Pancreas (tissue), 10 donors: ENCODE measurements around the gene EVA1A. TPM values are rescaled to one million over a fixed set of nuclear protein-coding genes. Genes with fewer than 3 reads are reported as not detected.

ENCODE experiments used
- ATAC-seq, 4 donors: fragments of 200-7000 bp; cut with Tn5 transposase; one replicate each; pipeline versions ENCODE4 v1.8.0 to v1.9.1; 2020; ENCODE audit warnings: mild to moderate bottlenecking in 4 of 4, moderate library complexity in 4 of 4
- DNase-seq, 6 donors: peaks; one replicate each; pipeline ENCODE4 v3.0.0-alpha.2; 2020
- FAIRE-seq: peaks from 2 replicates; lab custom pipeline; 2012; peaks lifted over from hg19 to GRCh38; lab: Jason Lieb, UNC
- H3K27ac ChIP-seq, 4 donors: fragments of 200-600 bp; sonication (generic); 1 replicate in 3 of 4; 2 replicates in 1 of 4; pipeline versions ENCODE4 v1.5.0 to v1.8.0; 2020
- H3K27me3 ChIP-seq, 4 donors: fragments of 200-600 bp; one replicate each; pipeline ENCODE4 v1.8.0; 2021
- H3K36me3 ChIP-seq, 3 donors: fragments of 200-600 bp; sonication (generic) in 1 of 3; one replicate each; pipeline versions ENCODE4 v1.5.0 to v1.8.0; 2020 to 2021
- H3K4me1 ChIP-seq, 3 donors: fragments of 200-600 bp; one replicate each; pipeline ENCODE4 v1.8.0; 2021
- H3K4me3 ChIP-seq, 4 donors: fragments of 200-600 bp; sonication (generic) in 2 of 4; one replicate each; pipeline versions ENCODE4 v1.5.0 to v1.8.0; 2020 to 2021
- H3K9me3 ChIP-seq, 4 donors: fragments of 200-600 bp; one replicate each; pipeline ENCODE4 v1.8.0; 2021
- WGBS, 2 donors: extraction: QIAGEN DNeasy Blood & Tissue Kit; methylation state at CpG; one replicate each; pipeline ENCODE4 v1.1.7; 2013; 5-methylcytosine and 5-hydroxymethylcytosine counted together
- intact Hi-C, 3 donors: fragments of 100-400 bp; cut with DNase I; formaldehyde crosslinking; loops; one replicate each; pipeline versions ENCODE4 v1.11.1 to v1.14.2; 2022
- polyA plus RNA-seq, 2 donors: library from polyadenylated mRNA; stranded (reverse); fragments of 200-250 nt; gene quantifications; one replicate each; pipeline ENCODE4 v1.2.3, GENCODE V29; 2013
- total RNA-seq, 6 donors: library from RNA; stranded (reverse); fragmentation: NEBNext Ultra II Directional in 4 of 6; extraction: Animal tissue kit (Norgen Biotek cat#: 25700) in 4 of 6; gene quantifications; one replicate each; pipeline versions ENCODE4 v1.2.1 to v1.2.4, GENCODE V29; 2021 to 2023
- TF ChIP-seq, protein P1 (sequence below), 4 donors: fragments of 200-600 bp; sonication (generic) in 3 of 4; IDR thresholded peaks; one replicate each; pipeline versions ENCODE4 v1.5.0 to v1.8.0; 2021; ENCODE audit warnings: antibody characterized with exemption in 4 of 4
- donor health status: healthy with polysubstance abuse.
- donor health status: DM: no; HTN: no; CAD: no; lungs with moderate emphysema.
- donor health status: DM: no; HTN: no; CAD: no.
- donor health status: control.
- donor health status: control.
- donor health status: Bipolar disorder and iron deficiency.
- donor health status: DM: yes; HTN: yes; CAD: no.
- donor health status: DM: no; HTN: no; CAD: no.
- donor health status: DM: no; HTN: no; CAD: no.
- donor health status: DM: yes; HTN: yes; CAD: no.

The EVA1A gene
- total and polyA plus RNA-seq, 8 donors = 16.1 to 36.8 (median 22.4) TPM

DNA sequence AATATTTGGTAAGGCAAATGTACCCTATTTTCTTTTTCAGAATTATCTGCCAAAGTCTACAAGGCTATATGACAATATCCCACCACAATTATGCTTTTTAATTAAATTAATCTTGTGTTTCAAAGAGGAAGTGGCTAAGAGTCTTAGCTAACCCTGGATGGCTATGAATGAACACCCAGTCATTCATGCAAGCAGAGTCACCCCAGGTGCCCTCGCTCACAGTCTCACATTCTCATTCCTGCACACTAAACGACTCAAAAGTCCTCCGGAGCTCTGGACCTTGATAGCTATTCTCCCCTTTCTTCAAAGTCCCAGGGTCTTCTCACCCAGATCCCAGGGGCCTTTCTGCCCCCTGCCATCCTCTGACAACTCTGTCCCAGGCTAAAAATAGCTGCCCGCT lies 43.7 kb upstream of the EVA1A start:
- no peak for DNase-seq
- no peak for ATAC-seq
- H3K36me3 ChIP-seq = no peaks in the 10 kb centered on the region
- intact Hi-C loops = no loop called here
- TF ChIP-seq, protein P1, sequence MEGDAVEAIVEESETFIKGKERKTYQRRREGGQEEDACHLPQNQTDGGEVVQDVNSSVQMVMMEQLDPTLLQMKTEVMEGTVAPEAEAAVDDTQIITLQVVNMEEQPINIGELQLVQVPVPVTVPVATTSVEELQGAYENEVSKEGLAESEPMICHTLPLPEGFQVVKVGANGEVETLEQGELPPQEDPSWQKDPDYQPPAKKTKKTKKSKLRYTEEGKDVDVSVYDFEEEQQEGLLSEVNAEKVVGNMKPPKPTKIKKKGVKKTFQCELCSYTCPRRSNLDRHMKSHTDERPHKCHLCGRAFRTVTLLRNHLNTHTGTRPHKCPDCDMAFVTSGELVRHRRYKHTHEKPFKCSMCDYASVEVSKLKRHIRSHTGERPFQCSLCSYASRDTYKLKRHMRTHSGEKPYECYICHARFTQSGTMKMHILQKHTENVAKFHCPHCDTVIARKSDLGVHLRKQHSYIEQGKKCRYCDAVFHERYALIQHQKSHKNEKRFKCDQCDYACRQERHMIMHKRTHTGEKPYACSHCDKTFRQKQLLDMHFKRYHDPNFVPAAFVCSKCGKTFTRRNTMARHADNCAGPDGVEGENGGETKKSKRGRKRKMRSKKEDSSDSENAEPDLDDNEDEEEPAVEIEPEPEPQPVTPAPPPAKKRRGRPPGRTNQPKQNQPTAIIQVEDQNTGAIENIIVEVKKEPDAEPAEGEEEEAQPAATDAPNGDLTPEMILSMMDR (IDR thresholded peaks at IDR 0.05) = no peak
- no peaks in the 10 kb centered on the region for H3K9me3 ChIP-seq
- H3K4me1 ChIP-seq = peaks cover 0 to 16% (median 3%) of the 10 kb centered on the region in 3 donors
- H3K4me3 ChIP-seq = no peak overlapping the region
- no peak for FAIRE-seq
- WGBS, 2 donors = 66 to 73% methylated on average over 4 of the region's 4 CpGs
- H3K27me3 ChIP-seq = no peaks in the 10 kb centered on the region
- H3K27ac ChIP-seq = no peak overlapping the region

- H3K4me3 ChIP-seq = no peak overlapping the region
- WGBS, 2 donors = 92 to 98% methylated on average over 1 of the region's 1 CpG
- FAIRE-seq (no peak), DNase-seq (no peak), ATAC-seq (no peak)
- H3K27ac ChIP-seq = no peak overlapping the region
- TF ChIP-seq, protein P1 (IDR thresholded peaks at IDR 0.05) = no peak
- no peaks in the 10 kb centered on the region for H3K27me3 ChIP-seq
- intact Hi-C loops = no loop called here
- H3K9me3 ChIP-seq = no peaks in the 10 kb centered on the region
- H3K4me1 ChIP-seq = peaks cover 0 to 11% (median 3%) of the 10 kb centered on the region in 3 donors
- H3K36me3 ChIP-seq = no peaks in the 10 kb centered on the region
Observed at GRCh38 chr2:75603477-75603876, 42.7 kb upstream of the EVA1A start.

GRCh38 chr2:75602724-75603342 lies 42.1 kb upstream of the EVA1A start:
- peak in 1 of 4 donors; percentile 36 for ATAC-seq
- 80 to 82% methylated on average over 6 of the region's 6 CpGs for WGBS, 2 donors
- Histone ChIP-seq H3K9me3 (no peaks in the 10 kb centered on the region), H3K27ac (no peak overlapping the region), H3K27me3 (no peaks in the 10 kb centered on the region), H3K4me3 (no peak overlapping the region), H3K36me3 (no peaks in the 10 kb centered on the region), H3K4me1 (peaks cover 0 to 9% (median 3%) of the 10 kb centered on the region in 3 donors)
- intact Hi-C loops = no loop called here
- TF ChIP-seq, protein P1 (IDR thresholded peaks at IDR 0.05) = no peak
- no peak for FAIRE-seq
- no peak for DNase-seq

GRCh38 chr2:75600461-75601011 lies 39.8 kb upstream of the EVA1A start:
- FAIRE-seq = no peak
- ATAC-seq = peak; percentile 28 to 61 (median 53)
- no peaks in the 10 kb centered on the region for H3K27me3 ChIP-seq
- no peak for DNase-seq
- no peaks in the 10 kb centered on the region for H3K36me3 ChIP-seq
- TF ChIP-seq, protein P1 (IDR thresholded peaks at IDR 0.05) = no peak
- H3K4me1 ChIP-seq = peaks cover 0 to 3% (median 0%) of the 10 kb centered on the region in 3 donors
- 47 to 49% methylated on average over 4 of the region's 4 CpGs for WGBS, 2 donors
- H3K27ac ChIP-seq = no peak overlapping the region
- no peak overlapping the region for H3K4me3 ChIP-seq
- H3K9me3 ChIP-seq = no peaks in the 10 kb centered on the region
- intact Hi-C loops = no loop called here

DNA sequence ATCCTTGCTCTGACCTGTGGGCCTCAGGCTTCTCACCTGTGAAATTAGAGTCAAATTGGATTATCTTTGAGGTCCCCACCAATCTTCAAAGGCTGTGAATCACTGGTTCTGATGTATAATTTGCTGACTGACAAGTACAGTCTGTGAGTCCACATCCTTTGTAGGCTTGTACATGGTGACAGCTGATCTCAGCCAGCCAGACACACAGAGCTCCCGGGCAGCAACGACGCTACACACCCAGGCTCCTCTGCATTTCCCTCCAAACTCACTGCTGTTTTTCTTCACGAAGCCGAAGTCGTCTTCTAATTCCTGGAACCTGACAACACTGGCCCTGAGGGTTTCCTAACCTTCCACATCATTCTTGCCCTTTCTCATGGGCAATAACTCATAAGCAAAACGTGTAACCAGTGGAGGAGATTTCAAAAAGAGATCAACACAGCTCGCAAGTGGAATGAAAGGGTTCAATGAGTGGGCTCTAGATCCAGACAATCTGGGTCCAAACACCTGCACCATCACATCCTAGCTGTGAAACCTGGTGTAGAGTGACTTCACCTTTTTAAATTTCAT lies 37.9 kb upstream of the EVA1A start:
- WGBS, 2 donors = 90 to 91% methylated on average over 8 of the region's 8 CpGs
- Histone ChIP-seq H3K27ac (no peak overlapping the region), H3K4me1 (peaks cover 0 to 3% (median 0%) of the 10 kb centered on the region in 3 donors), H3K9me3 (no peaks in the 10 kb centered on the region), H3K27me3 (no peaks in the 10 kb centered on the region), H3K36me3 (no peaks in the 10 kb centered on the region), H3K4me3 (no peak overlapping the region)
- FAIRE-seq (no peak), DNase-seq (no peak), ATAC-seq (no peak)
- intact Hi-C loops = no loop called here
- TF ChIP-seq, protein P1 (IDR thresholded peaks at IDR 0.05) = no peak
